ENCODE results near the gene PKHD1. TPM values are rescaled to one million over a fixed set of nuclear protein-coding genes. Genes with fewer than 3 reads are reported as not detected.

The PKHD1 gene
- total and polyA plus RNA-seq, 12 donors: 0.03 to 0.22 (median 0.09) TPM; not detected in 3

DNA sequence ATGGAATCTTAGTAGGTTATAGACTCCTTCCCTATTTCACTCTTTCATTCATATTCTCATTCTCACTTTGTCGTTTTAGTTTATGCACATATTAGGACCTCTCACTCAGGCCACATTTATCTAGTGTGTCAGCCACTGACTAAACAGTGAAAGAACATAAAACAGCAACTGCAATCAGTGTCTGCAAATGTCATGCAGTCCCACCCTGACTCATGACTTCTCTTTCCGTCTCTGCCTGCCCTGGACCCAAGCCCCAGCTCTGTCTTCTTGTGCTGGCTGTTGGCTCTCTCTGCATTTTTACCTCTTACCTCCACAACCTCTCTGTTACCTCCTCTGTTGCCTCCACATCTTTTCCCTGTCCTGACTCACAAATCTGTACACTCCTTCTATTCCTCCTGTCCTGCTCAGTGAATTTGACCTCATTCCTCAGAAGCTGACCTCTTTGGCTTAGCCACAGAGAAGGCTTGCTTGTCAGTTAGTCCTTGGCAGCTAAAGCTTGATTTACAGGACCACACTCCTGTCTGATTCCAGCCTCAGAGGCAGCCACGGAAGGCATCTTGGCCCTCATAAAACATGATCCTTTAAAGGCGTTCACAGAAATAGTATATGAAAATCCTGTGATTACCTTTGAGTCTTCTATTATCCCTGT, 247.6 kb downstream of the PKHD1 start:
- TF ChIP-seq, protein P1, sequence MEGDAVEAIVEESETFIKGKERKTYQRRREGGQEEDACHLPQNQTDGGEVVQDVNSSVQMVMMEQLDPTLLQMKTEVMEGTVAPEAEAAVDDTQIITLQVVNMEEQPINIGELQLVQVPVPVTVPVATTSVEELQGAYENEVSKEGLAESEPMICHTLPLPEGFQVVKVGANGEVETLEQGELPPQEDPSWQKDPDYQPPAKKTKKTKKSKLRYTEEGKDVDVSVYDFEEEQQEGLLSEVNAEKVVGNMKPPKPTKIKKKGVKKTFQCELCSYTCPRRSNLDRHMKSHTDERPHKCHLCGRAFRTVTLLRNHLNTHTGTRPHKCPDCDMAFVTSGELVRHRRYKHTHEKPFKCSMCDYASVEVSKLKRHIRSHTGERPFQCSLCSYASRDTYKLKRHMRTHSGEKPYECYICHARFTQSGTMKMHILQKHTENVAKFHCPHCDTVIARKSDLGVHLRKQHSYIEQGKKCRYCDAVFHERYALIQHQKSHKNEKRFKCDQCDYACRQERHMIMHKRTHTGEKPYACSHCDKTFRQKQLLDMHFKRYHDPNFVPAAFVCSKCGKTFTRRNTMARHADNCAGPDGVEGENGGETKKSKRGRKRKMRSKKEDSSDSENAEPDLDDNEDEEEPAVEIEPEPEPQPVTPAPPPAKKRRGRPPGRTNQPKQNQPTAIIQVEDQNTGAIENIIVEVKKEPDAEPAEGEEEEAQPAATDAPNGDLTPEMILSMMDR (IDR thresholded peaks at IDR 0.05): no peak
- TF ChIP-seq POLR2A (IDR thresholded peaks at IDR 0.05): no peak
- Histone ChIP-seq H3K4me3 (no peak overlapping the region), H3K27me3 (no peaks in the 10 kb centered on the region), H3K36me3 (replicated peaks in 1 of 2) (no peaks in the 10 kb centered on the region), H3K27ac (no peak overlapping the region), H3K4me1 (replicated peaks in 1 of 2) (no peaks in the 10 kb centered on the region), H3K9me3 (replicated peaks in 1 of 3) (no peaks in the 10 kb centered on the region)
- WGBS, 4 donors: 34 to 35% (median 35%) methylated on average over 4 of the region's 4 CpGs
- DNase-seq: no peak
- intact Hi-C loops (cut with DNase I): no loop called here

DNA sequence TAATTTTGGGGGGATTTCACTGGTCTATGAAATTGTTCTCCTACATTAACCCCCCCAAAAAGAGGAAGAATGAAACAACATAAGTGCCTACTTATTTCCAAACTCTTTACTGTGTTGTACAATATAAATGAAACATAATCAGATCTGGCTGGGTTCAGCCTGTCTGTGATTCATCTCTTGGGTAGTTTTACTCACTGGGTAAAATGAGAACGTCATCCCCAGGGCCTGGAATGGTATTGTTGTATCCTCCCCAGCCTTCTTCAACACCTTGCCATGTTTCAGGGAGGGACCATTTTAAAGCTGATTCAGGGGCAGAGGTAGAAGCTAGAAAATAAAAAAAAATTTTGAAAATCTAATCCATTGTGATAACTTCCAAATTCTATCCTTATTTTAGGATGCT, 256.7 kb downstream of the PKHD1 start:
- intact Hi-C loops (cut with DNase I): no loop called here
- Histone ChIP-seq H3K4me3 (no peak overlapping the region), H3K27me3 (no peaks in the 10 kb centered on the region), H3K9me3 (replicated peaks in 1 of 3) (no peaks in the 10 kb centered on the region), H3K36me3 (replicated peaks in 1 of 2) (no peaks in the 10 kb centered on the region), H3K27ac (no peak overlapping the region), H3K4me1 (replicated peaks in 1 of 2) (no peaks in the 10 kb centered on the region)
- TF ChIP-seq POLR2A (IDR thresholded peaks at IDR 0.05): no peak
- TF ChIP-seq, protein P1 (IDR thresholded peaks at IDR 0.05): no peak
- WGBS, 4 donors: 31 to 49% (median 44%) methylated on average over 1 of the region's 1 CpG
- DNase-seq: no peak

DNA sequence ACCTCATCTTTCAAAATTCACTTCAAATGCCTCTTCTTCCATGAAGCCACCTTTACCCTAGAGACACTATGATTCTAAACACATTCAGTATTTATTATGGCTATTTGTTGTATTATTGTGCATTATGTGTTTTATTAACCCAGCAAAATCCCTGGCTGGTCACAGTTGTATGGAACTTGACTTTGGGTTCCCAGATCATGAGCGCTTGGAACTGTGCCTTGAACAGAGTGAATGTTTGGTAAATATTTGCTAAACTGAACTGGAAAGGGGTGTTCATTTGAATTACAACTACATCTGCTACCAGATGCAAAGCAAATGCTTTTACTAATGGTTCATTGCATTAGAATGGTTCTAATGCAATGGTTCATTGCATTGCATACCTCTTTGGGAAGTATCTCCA, 259.8 kb downstream of the PKHD1 start:
- no peaks in the 10 kb centered on the region for H3K9me3 ChIP-seq (replicated peaks in 1 of 3)
- intact Hi-C loops (cut with DNase I): no loop called here
- no peak overlapping the region for H3K27ac ChIP-seq
- H3K4me3 ChIP-seq: no peak overlapping the region
- H3K27me3 ChIP-seq: no peaks in the 10 kb centered on the region
- WGBS, 4 donors: 78 to 100% (median 88%) methylated on average over 1 of the region's 1 CpG
- H3K4me1 ChIP-seq (replicated peaks in 1 of 2): no peaks in the 10 kb centered on the region
- no peak for DNase-seq
- no peaks in the 10 kb centered on the region for H3K36me3 ChIP-seq (replicated peaks in 1 of 2)
- TF ChIP-seq, protein P1 (IDR thresholded peaks at IDR 0.05): no peak
- TF ChIP-seq POLR2A (IDR thresholded peaks at IDR 0.05): no peak

DNA sequence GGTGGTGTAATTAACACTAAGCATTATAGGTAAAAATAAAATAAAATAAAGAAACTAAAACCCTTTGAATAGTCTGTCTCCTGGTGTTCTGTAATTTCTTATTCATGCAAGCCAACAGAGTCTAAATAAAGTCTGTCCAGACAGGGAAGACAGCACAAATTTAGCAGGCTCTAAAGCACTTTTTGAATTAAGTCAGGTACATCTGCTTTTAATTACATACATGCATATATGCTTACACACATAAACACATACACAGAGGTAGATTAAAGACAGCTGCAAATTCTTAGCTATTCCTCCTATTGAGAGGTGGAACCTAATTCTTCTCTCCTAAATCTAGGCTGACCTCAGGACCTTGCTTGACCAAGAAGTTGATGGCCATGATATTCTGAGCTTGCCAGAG, 262.5 kb downstream of the PKHD1 start:
- TF ChIP-seq POLR2A (IDR thresholded peaks at IDR 0.05): no peak
- TF ChIP-seq, protein P1 (IDR thresholded peaks at IDR 0.05): no peak
- intact Hi-C loops (cut with DNase I): no loop called here
- DNase-seq: no peak
- Histone ChIP-seq H3K27me3 (no peaks in the 10 kb centered on the region), H3K4me3 (no peak overlapping the region), H3K36me3 (replicated peaks in 1 of 2) (no peaks in the 10 kb centered on the region), H3K27ac (no peak overlapping the region), H3K4me1 (replicated peaks in 1 of 2) (no peaks in the 10 kb centered on the region), H3K9me3 (replicated peaks in 1 of 3) (no peaks in the 10 kb centered on the region)

Measured in adrenal gland (tissue), 12 donors.